Measurements from ENCODE around the gene SLC1A2.

Gene SLC1A2

DNA sequence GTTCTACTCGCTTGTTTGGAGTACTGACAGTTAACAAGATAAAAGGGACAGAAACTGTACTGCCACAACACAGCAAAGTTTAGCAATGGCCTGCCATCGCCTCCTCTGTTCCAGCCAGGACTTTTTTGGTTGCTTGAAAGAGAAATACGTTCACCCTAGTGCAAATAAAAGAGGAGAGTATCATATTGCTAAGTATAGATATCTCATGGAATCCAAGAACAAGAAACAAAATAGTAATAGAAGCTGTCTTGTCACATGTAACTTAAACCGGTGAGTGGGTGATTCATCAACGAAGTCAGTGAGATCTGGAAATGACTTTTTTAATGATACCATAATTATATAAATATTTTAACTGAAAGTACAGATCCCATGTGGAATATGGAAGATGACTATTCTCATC is 35.4 kb downstream of the SLC1A2 start:
- no peaks in the 10 kb centered on the region for H3K4me1 ChIP-seq (ENCODE audit: low read length)
- no peaks in the 10 kb centered on the region for H3K9me3 ChIP-seq (ENCODE audit: insufficient read depth, low read length)
- H3K4me2 ChIP-seq (ENCODE audit: low read length) = no peak overlapping the region
- peaks cover 4% of the 10 kb centered on the region; the same call in 1 of the 2 replicates for H3K27me3 ChIP-seq (ENCODE audit: low read depth, low read length)
- no peak overlapping the region for H3K27ac ChIP-seq (ENCODE audit: low read length)
- no peaks in the 10 kb centered on the region for H3K36me3 ChIP-seq (replicated peaks; ENCODE audit: low read depth, low read length)
- H4K20me1 ChIP-seq (ENCODE audit: insufficient read depth, low read length) = no peaks in the 10 kb centered on the region
- TF ChIP-seq, protein P1, sequence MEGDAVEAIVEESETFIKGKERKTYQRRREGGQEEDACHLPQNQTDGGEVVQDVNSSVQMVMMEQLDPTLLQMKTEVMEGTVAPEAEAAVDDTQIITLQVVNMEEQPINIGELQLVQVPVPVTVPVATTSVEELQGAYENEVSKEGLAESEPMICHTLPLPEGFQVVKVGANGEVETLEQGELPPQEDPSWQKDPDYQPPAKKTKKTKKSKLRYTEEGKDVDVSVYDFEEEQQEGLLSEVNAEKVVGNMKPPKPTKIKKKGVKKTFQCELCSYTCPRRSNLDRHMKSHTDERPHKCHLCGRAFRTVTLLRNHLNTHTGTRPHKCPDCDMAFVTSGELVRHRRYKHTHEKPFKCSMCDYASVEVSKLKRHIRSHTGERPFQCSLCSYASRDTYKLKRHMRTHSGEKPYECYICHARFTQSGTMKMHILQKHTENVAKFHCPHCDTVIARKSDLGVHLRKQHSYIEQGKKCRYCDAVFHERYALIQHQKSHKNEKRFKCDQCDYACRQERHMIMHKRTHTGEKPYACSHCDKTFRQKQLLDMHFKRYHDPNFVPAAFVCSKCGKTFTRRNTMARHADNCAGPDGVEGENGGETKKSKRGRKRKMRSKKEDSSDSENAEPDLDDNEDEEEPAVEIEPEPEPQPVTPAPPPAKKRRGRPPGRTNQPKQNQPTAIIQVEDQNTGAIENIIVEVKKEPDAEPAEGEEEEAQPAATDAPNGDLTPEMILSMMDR (IDR thresholded peaks at IDR 0.05; ENCODE audit: low read depth, low read length) = no peak
- TF ChIP-seq EZH2phosphoT487 (IDR thresholded peaks at IDR 0.05; ENCODE audit: low read depth) = no peak
- H2AFZ ChIP-seq (ENCODE audit: low read depth, low read length) = no peak overlapping the region
- H3K79me2 ChIP-seq (ENCODE audit: low read length) = no peaks in the 10 kb centered on the region
- no peak overlapping the region for H3K4me3 ChIP-seq (ENCODE audit: low read length)
- no peak overlapping the region for H3K9ac ChIP-seq (ENCODE audit: low read length)

DNA sequence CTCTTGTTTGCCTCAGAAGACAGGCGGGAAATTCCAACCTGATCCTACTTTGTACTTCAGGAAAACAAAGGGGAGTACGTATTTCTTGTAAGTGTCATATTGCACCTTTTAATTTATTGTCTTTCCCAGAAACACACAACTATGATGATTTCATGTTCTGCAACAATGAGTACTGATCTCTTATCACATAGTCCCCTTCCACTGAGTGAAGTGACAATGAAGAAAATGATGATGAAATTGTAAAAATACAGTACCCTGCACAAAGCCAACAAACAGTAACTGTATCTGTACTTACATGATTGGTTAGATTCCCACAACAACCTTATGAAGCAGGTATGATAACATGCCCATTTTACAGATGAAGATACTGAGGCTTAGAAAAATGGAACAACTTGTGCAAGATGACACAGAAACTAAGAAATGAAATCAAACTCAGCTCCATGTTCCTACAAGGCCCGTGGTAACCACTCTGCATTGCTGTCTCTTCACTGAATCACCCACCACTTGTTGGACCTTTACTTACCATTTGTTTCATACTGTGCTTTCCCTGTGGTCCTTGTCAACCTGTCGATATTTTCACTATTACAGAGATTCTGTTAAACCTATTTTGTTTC is 37.5 kb downstream of the SLC1A2 start:
- no peak overlapping the region for H2AFZ ChIP-seq (ENCODE audit: low read depth, low read length)
- no peaks in the 10 kb centered on the region for H3K4me1 ChIP-seq (ENCODE audit: low read length)
- H3K36me3 ChIP-seq (replicated peaks; ENCODE audit: low read depth, low read length) = no peaks in the 10 kb centered on the region
- no peaks in the 10 kb centered on the region for H3K9me3 ChIP-seq (ENCODE audit: insufficient read depth, low read length)
- TF ChIP-seq, protein P1 (IDR thresholded peaks at IDR 0.05; ENCODE audit: low read depth, low read length) = no peak
- no peak for TF ChIP-seq EZH2phosphoT487 (IDR thresholded peaks at IDR 0.05; ENCODE audit: low read depth)
- no peak overlapping the region for H3K9ac ChIP-seq (ENCODE audit: low read length)
- peaks cover 13% of the 10 kb centered on the region; the same call in 1 of the 2 replicates for H3K27me3 ChIP-seq (ENCODE audit: low read depth, low read length)
- H3K4me3 ChIP-seq (ENCODE audit: low read length) = no peak overlapping the region
- no peaks in the 10 kb centered on the region for H4K20me1 ChIP-seq (ENCODE audit: insufficient read depth, low read length)
- H3K4me2 ChIP-seq (ENCODE audit: low read length) = no peak overlapping the region
- H3K27ac ChIP-seq (ENCODE audit: low read length) = no peak overlapping the region
- H3K79me2 ChIP-seq (ENCODE audit: low read length) = no peaks in the 10 kb centered on the region

GRCh38 chr11:35380603-35381002 is 38.8 kb downstream of the SLC1A2 start:
- Histone ChIP-seq H3K4me1 (ENCODE audit: low read length) (no peaks in the 10 kb centered on the region), H3K27me3 (ENCODE audit: low read depth, low read length) (peaks cover 13% of the 10 kb centered on the region; the same call in 1 of the 2 replicates), H2AFZ (ENCODE audit: low read depth, low read length) (no peak overlapping the region), H4K20me1 (ENCODE audit: insufficient read depth, low read length) (no peaks in the 10 kb centered on the region), H3K4me3 (ENCODE audit: low read length) (no peak overlapping the region), H3K36me3 (replicated peaks; ENCODE audit: low read depth, low read length) (no peaks in the 10 kb centered on the region), H3K9me3 (ENCODE audit: insufficient read depth, low read length) (no peaks in the 10 kb centered on the region), H3K9ac (ENCODE audit: low read length) (no peak overlapping the region), H3K4me2 (ENCODE audit: low read length) (no peak overlapping the region), H3K27ac (ENCODE audit: low read length) (no peak overlapping the region), H3K79me2 (ENCODE audit: low read length) (no peaks in the 10 kb centered on the region)
- TF ChIP-seq EZH2phosphoT487 (IDR thresholded peaks at IDR 0.05; ENCODE audit: low read depth) = no peak
- TF ChIP-seq, protein P1 (IDR thresholded peaks at IDR 0.05; ENCODE audit: low read depth, low read length) = no peak

GRCh38 chr11:35377262-35377661 is 42.1 kb downstream of the SLC1A2 start:
- no peak overlapping the region for H3K4me3 ChIP-seq (ENCODE audit: low read length)
- H3K9ac ChIP-seq (ENCODE audit: low read length) = no peak overlapping the region
- no peaks in the 10 kb centered on the region for H4K20me1 ChIP-seq (ENCODE audit: insufficient read depth, low read length)
- H3K4me1 ChIP-seq (ENCODE audit: low read length) = no peaks in the 10 kb centered on the region
- no peak overlapping the region for H3K4me2 ChIP-seq (ENCODE audit: low read length)
- H3K9me3 ChIP-seq (ENCODE audit: insufficient read depth, low read length) = no peaks in the 10 kb centered on the region
- H3K27me3 ChIP-seq (ENCODE audit: low read depth, low read length) = peaks cover 9% of the 10 kb centered on the region; the same call in 1 of the 2 replicates
- H3K27ac ChIP-seq (ENCODE audit: low read length) = no peak overlapping the region
- H2AFZ ChIP-seq (ENCODE audit: low read depth, low read length) = no peak overlapping the region
- TF ChIP-seq, protein P1 (IDR thresholded peaks at IDR 0.05; ENCODE audit: low read depth, low read length) = no peak
- TF ChIP-seq EZH2phosphoT487 (IDR thresholded peaks at IDR 0.05; ENCODE audit: low read depth) = no peak
- H3K79me2 ChIP-seq (ENCODE audit: low read length) = no peaks in the 10 kb centered on the region
- H3K36me3 ChIP-seq (replicated peaks; ENCODE audit: low read depth, low read length) = no peaks in the 10 kb centered on the region
